HG03135 (cell line): ENCODE data around the gene FBXL14.
A peak's percentile ranks its signal among the peaks of the same experiment; 100 is the strongest.
"Not testable (repeated sequence)": the region's sequence is repeated elsewhere in the genome, so short reads cannot be mapped to it uniquely, and the experiment has no call there.

Experiments used
- ATAC-seq: cut with Tn5 transposase; IDR thresholded peaks from one replicate; pipeline ENCODE4 v1.9.1; 2021; ENCODE audit warnings: mild to moderate bottlenecking, moderate library complexity; ENCODE audit not compliant: unreplicated experiment

FBXL14 gene

DNA sequence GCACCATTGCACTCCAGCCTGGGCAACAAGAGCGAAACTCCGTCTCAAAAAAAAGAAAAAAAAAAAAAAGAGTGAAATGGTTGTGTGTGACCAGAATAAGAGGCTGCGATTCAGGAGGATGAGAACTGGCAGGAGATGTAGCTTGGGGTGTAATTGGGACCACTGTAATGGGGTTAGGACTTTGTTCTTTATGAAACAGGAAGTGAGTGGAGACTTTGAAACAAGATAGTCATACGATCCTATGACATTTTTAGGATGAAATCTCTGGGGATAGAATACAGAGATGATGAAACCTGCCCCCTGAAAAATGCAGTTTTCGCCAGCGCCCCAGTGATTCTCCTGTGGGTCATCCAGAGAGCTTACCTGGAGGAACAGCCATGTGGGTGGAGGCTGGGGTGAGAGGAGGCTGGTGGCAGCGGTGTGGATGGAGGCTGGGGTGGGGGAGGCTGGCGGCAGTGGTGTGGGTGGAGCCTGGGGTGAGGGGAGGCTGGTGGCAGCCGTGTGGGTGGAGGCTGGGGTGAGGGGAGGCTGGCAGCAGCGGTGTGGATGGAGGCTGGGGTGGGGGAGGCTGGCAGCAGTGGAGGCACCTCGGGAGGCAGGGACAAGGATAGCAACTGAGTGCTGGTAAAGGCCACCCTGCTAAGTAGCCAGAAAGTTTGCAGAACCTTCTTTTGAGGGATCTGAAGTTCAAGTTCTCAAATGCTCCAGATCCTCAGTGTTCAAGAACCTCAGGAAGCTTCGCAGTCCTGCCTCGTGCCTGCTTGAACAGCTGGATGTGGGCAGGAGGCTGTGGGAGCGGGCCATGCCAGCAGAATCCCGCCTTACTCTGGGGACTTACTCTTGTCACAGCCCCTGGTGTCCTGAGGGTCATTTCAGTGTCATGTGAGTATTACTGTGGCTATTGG, 20.2 kb downstream of the FBXL14 start:
- ATAC-seq, result no peak

DNA sequence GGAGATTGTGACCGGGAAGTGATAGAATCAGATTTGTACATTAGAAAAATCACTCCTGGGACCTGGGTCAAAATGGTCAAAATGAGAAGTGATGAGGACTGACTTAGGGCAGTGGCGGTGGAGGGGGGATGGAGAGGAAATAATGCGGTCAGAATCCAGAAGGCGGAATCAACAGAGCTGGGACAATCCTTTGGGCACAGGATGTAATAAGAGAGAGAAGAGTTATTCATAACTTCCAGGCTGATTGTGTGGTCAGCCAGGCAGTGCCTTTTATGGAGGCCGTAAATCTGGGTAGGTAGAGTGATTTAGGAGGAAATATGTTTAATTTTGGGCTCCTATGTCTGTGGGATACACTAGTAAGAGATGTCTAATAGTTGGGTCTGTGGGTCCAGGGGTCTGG, 21.6 kb downstream of the FBXL14 start:
- no peak for ATAC-seq

DNA sequence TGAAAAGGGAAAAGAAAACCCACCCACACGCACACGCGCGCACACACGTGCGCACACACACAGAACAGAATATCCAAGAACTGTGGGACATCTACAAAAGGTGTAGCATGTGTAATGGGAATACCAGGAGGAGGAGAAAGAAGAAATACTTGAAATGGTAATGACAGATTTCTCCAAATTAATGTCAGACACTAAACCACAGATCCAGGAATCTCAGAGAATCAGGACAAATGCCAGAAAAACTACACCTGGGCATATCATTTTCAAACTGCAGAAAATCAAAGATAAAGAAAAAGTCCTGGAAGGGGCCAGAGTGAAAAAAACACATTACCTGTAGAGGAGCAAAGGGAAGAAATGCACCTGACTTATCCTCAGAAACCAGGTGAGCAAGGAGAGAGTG, 26.5 kb downstream of the FBXL14 start:
- no peak for ATAC-seq

DNA sequence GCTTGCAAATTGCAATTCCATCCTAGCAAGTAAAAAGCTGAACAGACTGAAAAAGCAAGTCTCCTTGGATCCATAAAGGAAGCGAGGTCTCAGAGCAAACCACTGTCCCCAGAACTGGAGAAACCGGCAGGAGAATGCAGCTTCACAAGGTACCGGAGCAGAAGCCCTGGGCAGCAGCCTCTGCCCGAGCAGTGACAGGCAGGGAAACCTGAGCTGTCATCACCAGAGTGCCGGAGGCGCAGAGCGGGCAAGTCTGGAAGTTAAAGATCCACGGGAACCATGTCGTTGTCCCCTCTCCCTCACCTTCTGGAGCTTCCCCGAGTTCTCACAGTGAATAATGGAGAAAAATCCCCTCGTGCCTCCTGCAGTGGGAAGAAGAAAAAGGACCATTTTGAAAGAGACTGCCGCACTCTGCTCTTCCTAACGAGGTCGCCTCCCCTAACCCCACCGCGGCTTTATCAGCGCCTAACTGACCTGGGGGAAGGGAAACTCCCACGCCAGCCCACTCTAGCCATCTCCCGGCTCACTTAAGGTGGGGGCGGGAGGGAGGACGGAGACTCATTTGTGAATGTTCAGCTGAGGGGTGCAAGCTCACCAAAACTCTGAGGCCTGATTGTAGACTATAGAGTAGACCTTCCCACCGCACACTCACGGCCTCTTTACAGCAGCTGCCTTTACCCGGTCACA, 27.8 kb downstream of the FBXL14 start:
- ATAC-seq, result no peak

DNA sequence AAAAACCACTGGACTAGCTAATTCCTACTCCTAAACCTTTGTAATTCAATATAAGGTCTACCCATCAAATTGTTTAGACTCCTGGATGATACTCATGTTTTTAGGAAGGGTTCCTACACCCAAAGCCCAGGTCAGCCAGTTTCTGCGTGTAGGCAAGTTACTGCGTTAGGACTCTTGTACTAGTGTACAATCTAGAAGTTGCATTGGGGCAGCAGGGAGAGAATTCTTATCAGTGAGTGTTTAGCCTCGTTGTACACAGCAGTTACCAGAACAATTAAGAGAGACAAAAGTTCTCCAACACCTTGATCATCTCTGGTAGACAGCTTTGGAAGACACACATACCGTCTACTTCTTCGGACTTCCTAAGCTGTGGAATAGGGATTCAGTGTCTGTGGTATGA, 29.2 kb downstream of the FBXL14 start:
- ATAC-seq, result no peak

DNA sequence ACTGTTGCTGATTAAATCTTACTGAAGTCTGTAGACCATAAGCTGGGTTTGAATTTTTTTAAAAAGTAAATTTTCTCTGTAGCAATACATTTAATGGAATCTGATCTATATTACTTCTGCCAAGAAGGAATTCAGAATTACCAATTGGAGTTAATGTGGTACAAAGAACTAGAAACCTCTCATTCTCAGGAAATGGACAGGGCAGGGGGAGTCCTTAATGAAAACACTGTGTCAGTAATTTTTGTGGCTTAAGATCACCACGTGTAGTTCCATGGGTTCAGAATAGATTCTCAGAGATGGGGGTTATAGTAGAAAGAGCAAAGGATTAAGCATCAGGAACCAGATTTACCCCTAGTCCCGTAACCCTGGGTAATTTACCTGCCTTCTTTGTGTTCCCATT, 30.3 kb downstream of the FBXL14 start:
- ATAC-seq, result no peak

DNA sequence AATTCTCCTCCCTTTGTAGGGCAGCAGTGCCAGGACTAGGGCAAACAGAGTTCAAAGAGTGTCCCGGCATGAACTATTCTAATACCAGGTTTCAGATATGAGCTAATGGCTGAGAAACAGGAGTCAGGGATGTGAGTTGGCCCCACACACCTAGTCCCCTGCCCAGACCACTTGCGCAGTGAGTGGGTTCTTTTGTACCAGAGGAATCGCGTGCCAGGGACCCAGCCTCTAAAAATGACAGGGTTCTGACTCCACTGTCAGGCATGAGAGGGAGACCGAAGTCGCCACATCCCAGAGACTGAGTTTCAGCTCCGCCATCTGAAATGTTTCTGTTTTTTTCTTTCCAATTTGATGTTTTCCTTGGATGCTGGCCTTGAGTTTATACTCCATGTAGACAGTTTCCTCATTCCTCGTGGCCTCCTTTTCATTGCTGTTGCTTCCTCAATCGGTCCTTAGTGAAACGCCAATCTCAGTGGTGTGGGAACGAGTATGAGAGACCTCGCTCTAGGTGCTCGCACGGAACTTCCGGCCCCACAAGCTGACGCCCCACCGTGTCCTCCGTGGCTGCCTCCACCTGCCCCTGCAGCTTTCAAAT, 31.5 kb downstream of the FBXL14 start:
- ATAC-seq, result no peak

DNA sequence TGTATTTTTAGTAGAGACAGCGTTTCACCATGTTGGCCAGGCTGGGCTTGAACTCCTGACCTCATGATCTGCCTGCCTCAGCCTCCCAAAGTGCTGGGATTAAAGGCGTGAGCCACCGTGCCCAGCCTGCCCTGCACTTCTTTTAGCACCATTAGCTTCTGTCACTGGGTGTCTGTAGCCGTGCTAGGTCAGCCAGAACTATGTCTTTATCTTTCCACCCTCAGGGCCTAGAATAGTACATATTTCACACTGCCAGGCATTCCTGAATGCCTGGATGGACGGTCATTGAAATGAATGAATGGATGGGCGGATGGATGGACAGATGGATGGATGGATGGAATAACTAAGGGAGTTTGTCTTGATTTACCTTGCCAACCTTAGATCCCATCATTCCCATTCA, 33.7 kb downstream of the FBXL14 start:
- no peak for ATAC-seq

DNA sequence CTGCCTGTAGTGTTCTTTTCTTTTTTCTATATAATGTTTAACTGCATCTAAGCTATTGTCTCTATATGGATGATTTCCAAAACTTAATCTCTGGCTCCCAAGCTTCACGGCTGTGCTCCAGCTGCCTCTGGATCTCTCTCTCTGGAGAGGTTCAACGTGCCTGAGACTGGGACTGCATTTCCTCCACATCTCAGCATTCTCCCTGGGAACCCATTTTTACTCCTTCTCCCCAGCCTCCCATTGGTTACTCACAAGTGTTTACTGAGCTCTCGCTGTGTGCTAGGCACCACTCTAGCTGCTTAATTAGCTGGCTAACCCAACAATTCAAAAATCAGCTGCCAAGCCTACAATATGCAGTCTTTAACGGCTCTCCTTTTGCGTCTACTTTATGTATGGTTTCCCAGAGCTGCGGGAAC, 34.7 kb downstream of the FBXL14 start:
- ATAC-seq, result no peak

DNA sequence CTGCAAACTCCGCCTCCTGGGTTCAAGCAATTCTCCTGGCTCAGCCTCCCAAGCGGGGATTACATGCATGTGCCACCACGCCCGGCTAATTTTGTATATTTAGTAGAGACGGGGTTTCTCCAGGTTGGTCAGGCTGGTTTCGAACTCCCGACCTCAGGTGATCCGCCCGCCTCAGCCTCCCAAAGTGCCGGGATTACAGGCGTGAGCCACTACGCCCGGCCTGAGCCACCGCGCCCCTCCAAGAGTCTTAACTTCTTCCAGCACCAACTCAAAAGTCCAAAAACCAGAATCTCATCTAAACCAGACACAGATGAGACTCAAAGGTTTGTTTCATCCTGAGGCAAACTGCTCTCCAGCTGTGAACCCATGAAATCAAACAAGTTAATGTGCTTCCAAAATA, 36.3 kb downstream of the FBXL14 start:
- not testable (repeated sequence) for ATAC-seq

DNA sequence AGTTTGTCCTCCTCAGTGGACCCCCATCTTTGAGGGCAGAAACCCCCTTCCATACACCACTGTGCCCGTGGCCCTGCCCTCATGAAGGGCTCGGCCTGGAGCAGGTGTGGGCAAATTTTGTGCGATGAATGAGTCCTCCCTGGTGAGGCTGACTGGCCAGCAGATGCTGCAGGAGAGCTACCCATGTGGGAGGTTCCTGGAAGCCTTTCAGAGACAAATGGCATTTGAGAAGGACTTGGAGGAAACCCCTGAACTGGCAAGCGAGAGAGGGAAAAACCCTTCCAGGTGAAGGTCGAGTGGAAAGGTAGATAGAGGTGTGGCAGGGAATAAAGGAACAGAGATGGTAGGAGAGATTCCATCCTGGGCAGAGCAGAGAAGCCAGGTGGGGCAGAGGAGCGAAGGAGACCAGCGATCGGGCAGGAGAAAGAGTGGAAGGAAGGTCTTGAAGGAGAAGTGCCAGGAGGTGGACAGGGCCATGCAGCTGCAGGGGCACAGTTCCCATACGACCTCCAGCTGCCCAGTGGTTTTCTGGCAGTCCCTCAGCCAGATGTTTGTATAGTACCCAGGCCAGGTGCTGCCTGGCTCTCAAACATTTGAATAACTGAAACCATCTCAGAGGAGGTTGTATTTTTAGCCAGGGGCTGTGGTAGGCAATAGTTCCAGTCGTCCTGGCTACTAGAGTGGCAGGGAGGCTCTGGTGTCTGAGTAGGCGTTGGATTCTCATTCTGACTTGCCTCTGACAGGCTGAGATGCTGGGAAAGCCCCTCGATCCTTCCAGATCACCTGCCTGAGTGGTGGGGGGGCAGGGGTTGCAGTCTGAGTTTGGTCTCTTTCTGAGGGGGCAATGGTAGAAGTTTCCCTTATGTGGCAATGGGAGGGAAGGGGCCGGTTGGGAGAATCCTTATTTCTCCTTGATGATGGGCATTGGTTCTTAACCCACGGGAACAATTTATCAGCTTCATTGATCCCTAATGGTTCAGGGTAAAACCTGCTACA, 40.1 kb downstream of the FBXL14 start:
- peak; percentile 94 for ATAC-seq

DNA sequence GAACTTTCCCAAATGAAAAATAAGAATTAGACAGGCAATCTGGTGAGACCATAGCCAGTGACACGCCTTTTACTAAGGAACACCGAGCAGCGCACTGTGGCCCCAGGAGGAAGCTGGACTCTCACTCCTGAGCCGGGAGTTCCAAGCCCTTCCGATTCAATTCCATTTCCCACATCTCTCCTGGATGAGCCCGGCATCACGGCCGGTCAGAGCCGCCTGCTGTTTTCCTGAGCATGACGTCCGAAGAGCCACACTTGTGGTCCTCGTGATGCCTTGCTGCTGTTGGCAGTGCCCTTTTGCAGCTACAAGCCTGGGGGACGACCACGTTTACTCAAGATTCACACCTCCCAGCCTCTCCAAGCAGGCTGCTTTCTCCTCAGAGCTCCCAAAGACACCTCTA, 40.8 kb downstream of the FBXL14 start:
- ATAC-seq, result no peak

DNA sequence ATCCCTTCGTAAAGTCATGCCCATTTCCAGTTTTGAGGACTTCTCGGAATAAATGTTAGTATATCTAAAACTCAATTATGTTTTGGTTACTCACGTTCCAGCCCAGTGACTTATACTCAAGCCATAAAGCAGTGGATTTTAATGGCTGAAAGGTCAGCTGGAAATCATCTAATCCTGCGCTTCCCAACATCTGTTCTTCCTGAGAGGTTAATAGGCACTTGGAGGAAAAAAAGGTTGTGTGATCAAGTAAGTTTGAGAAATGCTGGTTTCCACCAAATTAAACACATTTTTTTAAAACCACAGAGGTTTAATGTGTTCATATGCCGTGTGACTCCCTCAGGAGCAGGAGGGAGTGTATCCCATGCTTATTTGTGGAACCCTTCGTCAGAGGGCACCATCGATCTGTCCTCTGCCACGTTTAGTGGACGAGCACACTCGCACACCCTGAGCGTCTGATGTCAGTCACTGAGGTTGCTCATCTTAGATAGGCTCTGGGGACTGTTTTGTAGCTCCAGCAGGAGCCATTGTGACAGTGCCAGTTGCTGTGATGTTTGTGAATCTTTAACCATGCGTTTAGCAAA, 41.4 kb downstream of the FBXL14 start:
- no peak for ATAC-seq

DNA sequence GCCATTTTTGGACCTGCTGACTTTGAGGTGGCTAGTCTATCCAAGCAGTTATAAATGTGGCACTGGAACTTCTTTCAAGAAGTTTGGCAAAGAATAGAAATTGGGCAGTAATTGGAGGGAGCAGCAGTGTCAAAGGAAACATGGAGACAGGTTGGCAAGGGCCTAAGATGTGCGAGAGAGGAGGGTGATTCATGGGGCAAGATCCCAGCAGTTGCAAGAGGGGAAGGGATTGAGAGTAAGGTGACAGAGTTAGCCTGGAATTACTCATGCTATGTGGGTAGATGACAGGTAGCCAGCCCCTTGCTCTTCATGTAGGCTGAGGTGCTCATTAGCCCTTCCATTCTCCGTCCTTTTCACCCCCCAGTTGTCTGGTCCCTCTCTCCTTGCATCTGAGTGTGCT, 42.2 kb downstream of the FBXL14 start:
- no peak for ATAC-seq

DNA sequence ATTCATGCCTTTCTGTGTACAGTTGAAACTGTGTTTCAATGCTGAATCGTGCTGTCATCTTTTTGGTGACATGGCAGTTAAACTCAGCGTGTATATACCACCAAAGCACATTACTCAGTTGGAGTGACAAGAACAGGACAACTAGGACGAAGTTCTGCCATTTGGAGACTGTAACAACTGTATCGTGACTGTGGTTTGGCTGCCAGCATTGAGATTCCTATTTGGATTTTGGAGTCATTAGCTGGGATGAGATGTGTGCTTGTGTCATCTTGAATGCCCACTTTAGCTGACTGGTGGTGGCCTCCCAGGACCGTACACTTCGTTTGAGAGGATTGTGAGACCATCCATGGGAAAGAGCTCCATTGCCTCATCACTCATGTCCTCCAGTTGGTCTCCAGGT, 42.9 kb downstream of the FBXL14 start:
- no peak for ATAC-seq

DNA sequence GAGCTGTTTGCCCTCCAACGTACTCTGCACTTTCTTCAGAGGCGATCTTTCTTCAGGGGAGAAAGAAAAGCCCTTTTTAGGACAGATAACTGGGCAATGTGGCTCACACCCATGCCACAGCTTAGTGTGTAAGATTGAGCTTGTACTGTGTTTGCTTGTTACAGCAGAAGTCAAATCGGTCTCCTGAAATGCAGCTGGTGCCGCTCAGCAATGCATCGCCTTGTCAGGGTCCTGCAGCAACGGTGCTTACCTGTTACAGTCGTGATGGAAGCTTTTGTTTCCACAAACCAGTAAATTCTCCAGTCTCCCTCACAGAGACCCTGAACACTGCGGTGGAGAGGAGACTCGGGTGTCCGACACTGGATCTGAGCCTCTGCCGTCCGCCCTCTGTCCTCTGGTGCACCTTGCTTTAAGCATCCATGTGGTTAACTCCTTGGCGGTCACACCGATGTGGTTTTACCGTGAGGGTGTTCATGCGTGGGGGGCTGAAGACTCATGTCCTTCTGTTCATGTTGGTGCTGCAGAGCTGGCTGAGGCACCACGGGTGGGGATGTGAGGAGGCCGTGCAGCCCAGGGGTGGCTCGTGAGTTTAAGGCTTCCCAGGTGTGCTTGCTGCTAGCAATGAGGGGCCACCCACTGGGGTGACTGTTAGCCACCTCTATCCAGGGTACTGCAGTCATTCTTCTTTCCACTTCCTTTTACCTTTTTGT, 47.3 kb downstream of the FBXL14 start:
- no peak for ATAC-seq

DNA sequence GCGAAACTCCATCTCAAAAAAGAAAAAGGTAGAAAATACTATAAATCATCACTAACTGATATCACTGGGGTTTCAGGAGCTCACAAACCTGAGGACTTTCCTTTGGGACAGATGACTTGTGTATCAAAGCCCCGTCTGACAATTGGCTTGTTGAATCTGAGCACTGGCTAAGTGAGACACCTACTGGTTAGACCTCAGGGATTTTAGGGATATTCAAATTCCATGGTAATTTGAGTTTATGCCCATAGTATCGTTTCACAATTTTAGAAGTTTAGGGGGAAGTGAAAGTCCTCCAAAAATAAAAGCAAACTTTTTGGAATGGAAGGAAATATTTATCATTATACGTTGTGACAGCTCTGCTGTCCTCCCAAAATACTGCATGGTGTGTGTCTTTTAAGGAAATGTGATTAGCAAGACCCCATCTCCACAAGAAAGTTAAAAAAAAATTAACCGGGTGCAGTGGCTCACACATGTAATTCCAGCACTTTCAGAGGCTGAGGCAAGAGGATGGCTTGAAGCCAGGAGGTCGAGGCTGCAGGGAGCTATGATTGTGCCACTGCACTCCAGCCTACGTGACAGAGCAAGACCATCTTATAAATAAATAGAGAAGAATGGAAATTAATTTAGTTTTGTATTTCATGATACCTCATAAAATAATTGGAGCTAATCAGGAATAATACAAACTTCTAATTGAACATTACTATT, 49.2 kb downstream of the FBXL14 start:
- no peak for ATAC-seq

DNA sequence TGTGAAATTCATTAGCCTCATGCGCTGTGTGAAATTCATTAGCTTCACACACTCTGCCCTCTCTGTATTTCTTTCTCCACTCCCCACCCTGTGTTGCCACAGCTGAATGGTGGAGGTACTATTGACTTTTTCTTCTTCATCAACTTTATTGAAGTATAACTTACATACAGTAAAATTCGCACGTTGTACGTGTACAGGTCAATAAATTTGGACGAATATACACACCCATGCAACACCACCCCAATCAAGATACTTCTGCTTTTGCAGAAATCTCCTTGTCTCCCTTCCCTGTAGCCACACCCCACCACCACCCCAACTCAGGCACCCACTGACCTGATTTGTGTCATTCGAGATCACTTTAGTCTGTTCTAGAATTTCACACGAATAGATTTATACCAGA, 51.8 kb downstream of the FBXL14 start:
- ATAC-seq, result no peak

DNA sequence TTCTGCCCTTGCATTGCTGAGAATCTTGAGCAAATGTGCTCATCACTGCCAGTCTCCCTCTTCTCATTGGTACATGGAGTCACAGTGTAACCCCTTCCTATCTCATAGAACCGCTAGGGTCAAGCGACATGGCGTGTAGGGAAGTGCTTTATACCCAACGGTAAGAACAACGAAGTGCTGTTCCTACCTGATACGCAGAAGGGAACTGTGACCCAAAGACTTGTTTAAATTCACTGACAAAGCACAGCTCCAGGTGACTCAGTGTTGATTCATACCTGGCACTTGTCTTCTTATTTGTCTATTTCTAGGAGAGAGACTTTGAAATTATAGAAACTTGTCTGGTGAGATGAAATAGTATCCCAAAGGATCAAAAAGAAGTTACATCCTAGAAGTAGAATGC, 53.7 kb downstream of the FBXL14 start:
- ATAC-seq, result no peak
